Mucosa of rectum (tissue), 2 donors: ENCODE results near the gene SRCIN1.
"Not testable (repeated sequence)": the region's sequence is repeated elsewhere in the genome, so short reads cannot be mapped to it uniquely, and the experiment has no call there.

Source experiments
- H3K27ac ChIP-seq, 2 donors: one replicate each; pipeline ENCODE4 v1.7.0; 2013; ENCODE audit warnings: inconsistent platforms in 2 of 2, low read depth in 2 of 2, low read length in 2 of 2
- H3K27me3 ChIP-seq, 2 donors: one replicate each; pipeline ENCODE4 v1.7.0; 2013; ENCODE audit warnings: low read length in 2 of 2; ENCODE audit not compliant: control insufficient read depth in 2 of 2, insufficient read depth in 2 of 2
- H3K36me3 ChIP-seq, 2 donors: one replicate each; pipeline ENCODE4 v1.7.0; 2013; ENCODE audit warnings: low read length in 2 of 2; ENCODE audit not compliant: control insufficient read depth in 2 of 2, insufficient read depth in 2 of 2
- H3K4me1 ChIP-seq, 2 donors: one replicate each; pipeline ENCODE4 v1.7.0; 2013; ENCODE audit warnings: low read length in 2 of 2, mild to moderate bottlenecking in 1 of 2; ENCODE audit not compliant: control insufficient read depth in 2 of 2, insufficient read depth in 2 of 2
- H3K4me3 ChIP-seq, 2 donors: one replicate each; pipeline ENCODE4 v1.7.0; 2013; ENCODE audit warnings: low read length in 2 of 2
- H3K9ac ChIP-seq, 2 donors: one replicate each; pipeline ENCODE4 v1.7.0; 2013; ENCODE audit warnings: low read length in 2 of 2, low read depth in 1 of 2, mild to moderate bottlenecking in 1 of 2
- H3K9me3 ChIP-seq, 2 donors: one replicate each; pipeline ENCODE4 v1.7.0; 2013; ENCODE audit warnings: low read length in 2 of 2; ENCODE audit not compliant: control insufficient read depth in 2 of 2
- donor health status: healthy.
- donor health status: Normal muscosa, but diverticular disease.

SRCIN1 gene

GRCh38 chr17:38499230-38499629 lies 106.5 kb downstream of the SRCIN1 start:
- not testable (repeated sequence) for H3K36me3 ChIP-seq, H3K27ac ChIP-seq, H3K27me3 ChIP-seq, H3K9ac ChIP-seq, H3K4me3 ChIP-seq, H3K4me1 ChIP-seq, H3K9me3 ChIP-seq

- no peaks in the 10 kb centered on the region for H3K27me3 ChIP-seq
- H3K9me3 ChIP-seq, result no peaks in the 10 kb centered on the region
- peaks cover 0 to 5% of the 10 kb centered on the region in 2 donors for H3K36me3 ChIP-seq
- H3K27ac ChIP-seq, result no peak overlapping the region
- H3K4me1 ChIP-seq, result no peaks in the 10 kb centered on the region
- no peak overlapping the region for H3K4me3 ChIP-seq
- H3K9ac ChIP-seq, result no peak overlapping the region
These were observed 107.4 kb downstream of the SRCIN1 start for GRCh38 chr17:38498353-38498752.

DNA sequence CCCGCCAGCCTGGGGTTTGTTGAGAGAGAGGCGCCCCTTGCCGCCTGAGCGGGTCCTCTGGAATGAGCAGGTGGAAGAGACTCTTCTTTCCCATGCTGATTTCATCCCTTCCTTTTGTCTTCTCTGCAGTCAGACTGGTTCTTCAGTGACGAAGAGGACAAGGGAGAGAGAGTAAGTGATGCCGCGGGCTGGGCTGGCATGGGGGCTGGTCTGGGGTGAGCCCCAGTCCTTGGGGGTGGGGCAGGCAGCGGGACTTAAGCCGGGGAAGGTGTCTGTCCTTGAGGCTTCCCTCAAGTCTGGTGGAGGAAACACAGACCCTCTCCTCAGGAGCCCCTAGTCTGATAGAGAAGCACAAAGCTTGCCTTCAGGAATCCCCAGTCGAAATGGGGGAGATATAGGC lies 108.1 kb downstream of the SRCIN1 start:
- H3K27ac ChIP-seq, H3K36me3 ChIP-seq, H3K4me1 ChIP-seq, H3K9ac ChIP-seq, H3K9me3 ChIP-seq, H3K27me3 ChIP-seq, H3K4me3 ChIP-seq: not testable (repeated sequence)

DNA sequence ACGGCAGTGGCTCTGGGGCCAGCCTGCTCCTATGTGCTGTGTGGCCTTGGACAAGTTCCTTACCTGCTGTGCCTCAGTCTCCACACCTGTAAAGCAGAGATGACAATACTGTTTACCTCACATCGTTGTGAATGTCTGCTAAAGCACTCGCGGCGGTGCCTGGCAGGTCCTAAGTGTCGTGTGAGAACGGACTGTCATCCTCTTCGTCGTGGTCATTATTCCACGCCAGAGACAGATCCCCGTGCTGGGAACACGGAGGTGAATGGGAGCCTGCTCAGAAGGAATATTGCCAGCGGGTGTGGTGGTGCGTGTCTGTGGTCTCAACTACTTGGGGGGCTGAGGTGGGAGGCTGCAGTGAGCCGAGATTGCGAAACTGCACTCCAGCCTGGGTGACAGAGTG lies 111.6 kb downstream of the SRCIN1 start:
- H3K36me3 ChIP-seq, H3K27me3 ChIP-seq, H3K9ac ChIP-seq, H3K27ac ChIP-seq, H3K9me3 ChIP-seq, H3K4me1 ChIP-seq, H3K4me3 ChIP-seq: not testable (repeated sequence)

DNA sequence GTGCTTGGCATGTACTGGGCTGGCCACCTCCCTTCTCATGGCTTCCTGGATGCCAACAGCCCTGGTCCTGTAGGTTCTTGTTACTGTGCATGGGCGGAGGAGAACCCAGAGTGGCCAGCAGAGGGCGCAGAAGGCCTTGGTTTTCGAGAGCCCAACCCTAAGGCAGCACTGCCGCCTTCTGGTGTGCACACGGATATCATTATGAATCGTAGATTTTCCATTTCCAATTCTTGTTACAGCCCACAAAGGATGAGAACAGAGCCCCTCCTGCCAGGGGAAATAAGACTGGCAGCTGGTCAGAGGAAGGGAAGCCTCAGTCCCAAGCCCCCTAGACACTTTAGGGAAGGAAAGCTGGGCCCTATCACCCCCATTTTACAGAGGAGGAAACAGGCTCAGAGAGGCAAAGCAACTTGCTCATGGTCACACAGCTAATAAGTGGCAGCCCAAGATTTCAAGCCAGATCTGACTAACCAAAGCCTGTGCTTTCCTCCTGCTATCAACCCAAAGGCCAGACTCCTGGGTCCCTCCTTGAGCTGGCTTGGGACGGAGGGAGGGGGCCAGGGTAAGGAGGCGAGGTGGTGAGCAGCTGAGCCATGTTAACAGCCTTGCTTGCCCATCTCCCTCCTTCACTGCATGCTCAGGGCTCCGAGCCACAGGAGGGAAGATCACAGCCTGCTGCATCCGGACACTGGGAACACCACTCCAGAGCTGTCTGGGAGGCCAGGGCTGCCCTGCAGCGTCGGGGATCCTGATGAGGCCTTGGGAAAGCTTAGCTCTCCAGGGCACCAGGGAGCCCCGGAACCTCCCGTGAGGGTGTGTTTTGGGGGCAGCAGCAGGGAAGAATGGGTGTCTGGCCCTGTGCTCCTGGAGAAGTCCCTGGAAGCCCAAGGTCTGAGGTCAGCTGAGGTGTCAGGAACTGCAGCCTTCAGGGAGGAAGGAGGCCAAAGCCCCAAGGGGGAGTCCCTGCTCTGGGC lies 113.4 kb downstream of the SRCIN1 start:
- not testable (repeated sequence) for H3K27me3 ChIP-seq, H3K9me3 ChIP-seq, H3K4me1 ChIP-seq, H3K27ac ChIP-seq, H3K9ac ChIP-seq, H3K36me3 ChIP-seq, H3K4me3 ChIP-seq

- H3K4me3 ChIP-seq, H3K4me1 ChIP-seq, H3K36me3 ChIP-seq, H3K27ac ChIP-seq, H3K27me3 ChIP-seq, H3K9ac ChIP-seq, H3K9me3 ChIP-seq: not testable (repeated sequence)
These were observed 114.2 kb downstream of the SRCIN1 start for GRCh38 chr17:38491346-38492066.

DNA sequence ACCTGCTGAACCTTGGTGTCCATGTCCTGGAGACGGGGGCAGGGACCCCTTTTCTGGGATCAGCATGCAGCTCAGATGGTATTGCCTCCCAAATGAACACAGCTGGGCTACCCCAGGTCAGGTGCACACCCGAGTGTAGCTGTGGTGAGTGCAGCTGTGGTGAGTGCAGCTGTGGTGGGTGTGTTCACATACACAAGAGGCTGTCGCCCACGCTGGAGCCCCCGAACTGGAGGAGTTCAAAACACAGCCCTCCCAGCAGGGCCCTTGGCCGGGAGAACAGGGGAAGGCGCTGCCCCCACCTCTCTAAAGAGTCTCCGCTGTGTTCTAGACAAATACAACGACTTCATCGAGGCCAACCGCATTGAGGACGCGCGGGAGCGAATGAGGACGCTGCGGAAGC lies 116.0 kb downstream of the SRCIN1 start:
- not testable (repeated sequence) for H3K36me3 ChIP-seq, H3K27ac ChIP-seq

DNA sequence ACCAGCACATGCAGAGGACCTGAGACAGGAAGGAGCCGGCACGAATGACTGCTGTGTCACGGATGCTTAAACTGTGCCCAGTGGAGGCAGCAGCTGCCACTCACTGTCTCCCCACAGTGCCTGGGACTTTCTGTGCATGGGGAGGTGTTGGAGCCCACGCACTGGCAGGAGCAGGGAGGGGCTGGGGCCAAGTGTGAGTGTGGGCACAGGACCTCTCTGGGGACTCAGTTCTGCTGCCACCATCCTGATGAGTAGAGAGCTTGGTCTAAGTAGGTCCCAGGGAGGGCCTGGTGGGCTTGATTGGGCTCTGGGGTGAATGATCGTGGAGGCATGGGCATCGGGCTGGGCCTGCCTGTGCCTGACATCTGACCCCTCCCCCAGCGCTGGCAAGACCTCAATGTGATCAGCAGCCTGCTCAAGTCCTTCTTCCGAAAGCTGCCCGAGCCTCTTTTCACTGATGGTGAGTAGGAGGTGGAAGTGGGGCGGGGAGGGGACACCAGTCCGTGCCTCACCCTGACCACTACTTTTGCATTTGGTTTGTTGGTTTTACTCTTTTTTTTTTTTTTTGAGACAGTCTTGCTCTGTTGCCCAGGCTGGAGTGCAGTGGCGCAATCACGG lies 120.0 kb downstream of the SRCIN1 start:
- H3K27ac ChIP-seq, H3K4me3 ChIP-seq, H3K4me1 ChIP-seq, H3K27me3 ChIP-seq, H3K9ac ChIP-seq, H3K36me3 ChIP-seq, H3K9me3 ChIP-seq: not testable (repeated sequence)

More for the DNA sequence above, 116.0 kb downstream of the SRCIN1 start:
- not testable (repeated sequence) for H3K4me3 ChIP-seq, H3K27me3 ChIP-seq, H3K4me1 ChIP-seq, H3K9ac ChIP-seq, H3K9me3 ChIP-seq

DNA sequence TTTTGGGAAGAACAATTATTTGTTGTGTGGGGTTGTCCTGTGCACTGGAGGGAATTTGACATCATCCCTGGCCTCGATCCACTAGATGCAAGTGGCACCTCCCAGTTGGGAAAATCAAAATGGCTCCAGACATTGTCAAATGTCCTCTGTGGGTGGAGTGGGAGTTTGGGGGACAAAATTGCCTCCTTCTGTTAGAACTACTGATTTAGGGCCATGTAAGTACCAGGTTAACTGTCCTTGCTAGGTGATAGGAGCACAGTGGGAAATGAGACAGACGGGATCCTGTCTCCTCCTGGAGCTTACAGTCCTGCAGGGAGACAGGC lies 120.6 kb downstream of the SRCIN1 start:
- no peak overlapping the region for H3K9ac ChIP-seq
- no peaks in the 10 kb centered on the region for H3K27me3 ChIP-seq
- H3K9me3 ChIP-seq, result no peaks in the 10 kb centered on the region
- H3K36me3 ChIP-seq, result peaks cover 0 to 2% of the 10 kb centered on the region in 2 donors
- H3K4me1 ChIP-seq, result no peaks in the 10 kb centered on the region
- H3K27ac ChIP-seq, result no peak overlapping the region
- no peak overlapping the region for H3K4me3 ChIP-seq
